Uterus (tissue), 4 donors: ENCODE measurements around the gene ARID5B. TPM values are rescaled to one million over a fixed set of nuclear protein-coding genes. Genes with fewer than 3 reads are reported as not detected.

Experiments used
- DNase-seq, 2 donors: peaks; one replicate each; pipeline ENCODE4 v3.0.0-alpha.2; 2019 to 2020
- H3K27ac ChIP-seq, 2 donors: fragments of 200-600 bp; sonication (generic); 1 replicate in 1 of 2; 2 replicates in 1 of 2; pipeline ENCODE4 v1.5.1; 2016 to 2018
- H3K27me3 ChIP-seq, 2 donors: fragments of 200-600 bp; sonication (generic); one replicate each; pipeline ENCODE4 v1.5.1; 2018 to 2019; ENCODE audit warnings: control low read depth in 1 of 2
- H3K36me3 ChIP-seq, 2 donors: fragments of 200-600 bp; sonication (generic); one replicate each; pipeline ENCODE4 v1.5.1; 2019; ENCODE audit warnings: control low read depth in 1 of 2
- H3K4me1 ChIP-seq, 2 donors: fragments of 200-600 bp; sonication (generic); one replicate each; pipeline ENCODE4 v1.5.1; 2018 to 2019; ENCODE audit warnings: control low read depth in 1 of 2
- H3K4me3 ChIP-seq, 2 donors: fragments of 200-600 bp; sonication (generic); 1 replicate in 1 of 2; 2 replicates in 1 of 2; pipeline ENCODE4 v1.5.1; 2018 to 2019; ENCODE audit warnings: mild to moderate bottlenecking in 1 of 2
- H3K9me3 ChIP-seq, 2 donors: fragments of 200-600 bp; sonication (generic); one replicate each; pipeline ENCODE4 v1.5.1; 2019; ENCODE audit warnings: control low read depth in 1 of 2
- POLR2A ChIP-seq, 2 donors: fragments of 450-650 bp; IDR thresholded peaks; one replicate each; pipeline ENCODE4 v1.6.1; 2016; ENCODE audit warnings: antibody characterized with exemption in 2 of 2, mild to moderate bottlenecking in 1 of 2, moderate library complexity in 1 of 2
- intact Hi-C: fragments of 100-400 bp; cut with DNase I; formaldehyde crosslinking; loops from one replicate; pipeline ENCODE4 v1.15.1; 2023; ENCODE audit warnings: low total_unique reads
- total RNA-seq, 4 donors: library from RNA; depleted of rRNA in 3 of 4; stranded (reverse); fragments of >200 nt in 3 of 4; gene quantifications; one replicate each; pipeline versions ENCODE4 v1.1.0 to v1.2.4, GENCODE V29; 2014 to 2023
- TF ChIP-seq, protein P1 (sequence below), 4 experiments: fragments of 200-600 bp in 2 of 4; fragments of 450-650 bp in 2 of 4; sonication (generic) in 2 of 4; IDR thresholded peaks; one replicate each; pipeline ENCODE4 v1.5.1; 2016 to 2019; ENCODE audit warnings: antibody characterized with exemption in 4 of 4, mild to moderate bottlenecking in 2 of 4, moderate library complexity in 1 of 4
- donor health status: DM: yes; HTN: yes; CAD: no.

Gene ARID5B
- total RNA-seq, 4 donors from 2014 or later, result 38.7 to 64.1 (median 56.6) TPM

DNA sequence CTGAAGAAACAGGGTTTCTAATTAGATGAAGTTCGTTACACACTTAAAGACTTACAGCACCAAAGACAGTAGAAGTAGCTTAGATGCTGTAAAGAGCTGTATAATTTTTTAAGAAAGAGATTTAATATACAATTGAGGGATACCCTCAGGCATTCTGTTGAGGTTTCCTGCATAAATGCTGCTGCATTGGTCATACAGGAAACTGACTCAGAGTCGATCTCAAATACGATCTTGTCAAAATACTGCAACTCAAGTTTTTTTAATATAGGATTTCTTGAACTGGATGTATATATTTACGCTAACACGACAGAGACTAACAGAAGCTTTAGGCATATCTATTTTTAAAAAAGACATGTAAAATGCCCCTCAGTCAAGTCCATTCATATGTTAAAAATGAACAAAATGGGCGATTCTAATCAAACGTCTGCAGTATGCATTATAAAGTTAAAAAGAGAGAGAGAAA lies 2.4 kb upstream of the ARID5B start:
- no peak for DNase-seq
- Histone ChIP-seq H3K36me3 (no peaks in the 10 kb centered on the region), H3K4me3 (no peak overlapping the region), H3K27me3 (no peaks in the 10 kb centered on the region), H3K4me1 (peaks cover 0 to 4% of the 10 kb centered on the region in 2 donors), H3K9me3 (no peaks in the 10 kb centered on the region), H3K27ac (peak overlapping the region in 1 of 2 donors; percentile 100)
- TF ChIP-seq POLR2A (IDR thresholded peaks at IDR 0.05), result no peak
- TF ChIP-seq, protein P1, sequence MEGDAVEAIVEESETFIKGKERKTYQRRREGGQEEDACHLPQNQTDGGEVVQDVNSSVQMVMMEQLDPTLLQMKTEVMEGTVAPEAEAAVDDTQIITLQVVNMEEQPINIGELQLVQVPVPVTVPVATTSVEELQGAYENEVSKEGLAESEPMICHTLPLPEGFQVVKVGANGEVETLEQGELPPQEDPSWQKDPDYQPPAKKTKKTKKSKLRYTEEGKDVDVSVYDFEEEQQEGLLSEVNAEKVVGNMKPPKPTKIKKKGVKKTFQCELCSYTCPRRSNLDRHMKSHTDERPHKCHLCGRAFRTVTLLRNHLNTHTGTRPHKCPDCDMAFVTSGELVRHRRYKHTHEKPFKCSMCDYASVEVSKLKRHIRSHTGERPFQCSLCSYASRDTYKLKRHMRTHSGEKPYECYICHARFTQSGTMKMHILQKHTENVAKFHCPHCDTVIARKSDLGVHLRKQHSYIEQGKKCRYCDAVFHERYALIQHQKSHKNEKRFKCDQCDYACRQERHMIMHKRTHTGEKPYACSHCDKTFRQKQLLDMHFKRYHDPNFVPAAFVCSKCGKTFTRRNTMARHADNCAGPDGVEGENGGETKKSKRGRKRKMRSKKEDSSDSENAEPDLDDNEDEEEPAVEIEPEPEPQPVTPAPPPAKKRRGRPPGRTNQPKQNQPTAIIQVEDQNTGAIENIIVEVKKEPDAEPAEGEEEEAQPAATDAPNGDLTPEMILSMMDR (IDR thresholded peaks at IDR 0.05), result no peak
- intact Hi-C loops, result no loop called here

DNA sequence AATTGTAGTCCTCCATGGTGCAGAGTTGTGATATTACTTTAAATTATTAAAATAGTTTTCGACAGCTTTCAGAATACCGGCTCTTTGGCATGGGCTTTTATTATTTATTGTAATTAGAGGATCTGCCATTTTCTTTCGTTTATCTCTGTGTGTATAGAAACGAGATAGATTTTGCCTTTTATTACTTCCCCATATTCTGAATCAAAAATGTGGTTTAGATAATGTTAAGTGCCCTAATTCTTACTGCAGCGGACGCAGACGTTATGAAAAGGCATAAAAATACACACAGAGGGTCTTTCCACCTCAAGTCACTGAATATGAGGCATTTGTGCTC lies 1.9 kb upstream of the ARID5B start:
- Histone ChIP-seq H3K36me3 (no peaks in the 10 kb centered on the region), H3K9me3 (no peaks in the 10 kb centered on the region), H3K27ac (peak overlapping the region; percentile 59 to 100), H3K27me3 (no peaks in the 10 kb centered on the region), H3K4me3 (peak overlapping the region; percentile 75 to 83), H3K4me1 (peaks cover 0 to 4% of the 10 kb centered on the region in 2 donors)
- no peak for DNase-seq
- TF ChIP-seq, protein P1 (IDR thresholded peaks at IDR 0.05), result no peak
- intact Hi-C loops, result no loop called here

DNA sequence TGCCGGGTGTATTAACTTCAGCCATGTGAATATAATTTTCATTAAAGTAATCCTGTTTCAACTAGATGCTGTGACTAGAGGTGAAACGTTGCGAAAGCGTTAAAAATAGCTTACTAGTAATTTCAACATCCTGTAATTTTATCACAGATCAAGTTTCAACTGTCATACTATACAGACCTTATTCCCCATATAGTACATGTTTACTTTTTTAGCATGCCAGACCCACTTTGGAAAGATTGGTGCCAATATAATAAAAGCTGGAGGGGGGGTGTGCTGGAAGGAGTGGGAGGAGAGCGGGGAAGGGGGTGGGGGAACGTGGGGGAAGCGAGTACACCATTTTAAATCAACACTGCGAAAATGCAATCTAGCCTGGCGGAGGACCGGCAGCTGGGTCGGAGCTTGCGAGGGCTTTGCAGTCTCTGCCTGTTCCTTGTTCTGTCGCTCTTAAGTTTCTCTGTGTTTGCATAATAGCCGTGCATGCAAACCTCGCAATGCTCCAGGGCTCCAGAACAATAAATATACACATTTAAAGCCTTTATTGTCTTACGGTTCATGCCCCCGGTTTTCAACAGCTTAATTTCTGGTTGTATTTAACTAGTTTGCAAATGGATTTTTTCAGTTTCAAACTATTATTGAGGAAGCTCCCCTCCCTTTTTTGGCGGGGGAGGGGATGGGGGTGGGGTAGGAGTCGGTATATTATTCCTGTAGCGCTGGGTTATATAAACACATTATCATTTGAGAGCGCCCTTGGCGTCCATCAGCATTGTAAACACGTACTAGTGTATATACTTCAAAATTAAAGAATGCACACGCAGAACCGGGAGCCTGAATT lies 1.3 kb upstream of the ARID5B start:
- H3K4me3 ChIP-seq, result peak overlapping the region; percentile 75 to 83
- DNase-seq, result peak; percentile 60 to 65
- H3K9me3 ChIP-seq, result no peaks in the 10 kb centered on the region
- H3K36me3 ChIP-seq, result no peaks in the 10 kb centered on the region
- TF ChIP-seq POLR2A (IDR thresholded peaks at IDR 0.05), result no peak
- TF ChIP-seq, protein P1 (IDR thresholded peaks at IDR 0.05), result no peak
- intact Hi-C loops, result loop anchor here (10.0 kb wide), 1 partner anchor 125 kb away; no protein-coding TSS in a partner anchor
- peaks cover 0 to 4% of the 10 kb centered on the region in 2 donors for H3K4me1 ChIP-seq
- no peaks in the 10 kb centered on the region for H3K27me3 ChIP-seq
- H3K27ac ChIP-seq, result peak overlapping the region; percentile 59 to 100

DNA sequence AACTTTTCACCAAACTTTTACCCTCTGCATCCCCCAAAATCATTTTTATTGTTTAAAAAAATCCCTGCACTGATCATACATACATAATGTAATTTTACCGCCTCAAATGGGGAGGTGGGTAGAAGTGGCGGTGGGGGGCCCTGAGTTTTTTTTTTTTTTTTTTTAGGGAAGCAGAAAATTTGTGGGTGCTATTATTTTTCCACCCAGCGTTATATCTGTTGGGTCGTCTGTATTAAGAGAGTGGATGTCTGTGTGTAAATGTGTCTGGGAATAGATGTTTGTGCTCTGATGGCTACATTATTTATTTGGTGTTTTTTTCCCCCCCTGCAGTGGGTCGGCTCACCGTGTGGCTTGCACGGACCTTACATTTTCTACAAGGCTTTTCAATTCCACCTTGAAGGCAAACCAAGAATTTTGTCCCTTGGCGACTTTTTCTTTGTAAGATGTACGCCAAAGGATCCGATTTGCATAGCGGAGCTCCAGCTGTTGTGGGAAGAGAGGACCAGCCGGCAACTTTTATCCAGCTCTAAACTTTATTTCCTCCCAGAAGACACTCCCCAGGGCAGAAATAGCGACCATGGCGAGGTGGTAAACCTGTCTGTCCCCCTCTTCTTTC lies 438 bp downstream of the ARID5B start:
- peak overlapping the region; percentile 98 to 100 for H3K27ac ChIP-seq
- H3K9me3 ChIP-seq, result no peaks in the 10 kb centered on the region
- peak in 1 of 2 donors; percentile 22 for DNase-seq
- no peak for TF ChIP-seq POLR2A (IDR thresholded peaks at IDR 0.05)
- TF ChIP-seq, protein P1 (IDR thresholded peaks at IDR 0.05), result no peak
- H3K36me3 ChIP-seq, result no peaks in the 10 kb centered on the region
- intact Hi-C loops, result loop anchor here (10.0 kb wide), 1 partner anchor 123 kb away; no protein-coding TSS in a partner anchor
- peaks cover 0 to 4% of the 10 kb centered on the region in 2 donors for H3K4me1 ChIP-seq
- H3K4me3 ChIP-seq, result peak overlapping the region; percentile 75 to 83
- H3K27me3 ChIP-seq, result no peaks in the 10 kb centered on the region
